Lower lobe of right lung (tissue), 2 donors: ENCODE measurements around the gene PIEZO2. TPM values are rescaled to one million over a fixed set of nuclear protein-coding genes. Genes with fewer than 3 reads are reported as not detected.

Experiments
- ATAC-seq, 2 donors: fragments of 200-7000 bp; cut with Tn5 transposase; one replicate each; pipeline ENCODE4 v1.9.1; 2020 to 2022; ENCODE audit warnings: mild to moderate bottlenecking in 2 of 2, moderate library complexity in 2 of 2
- DNase-seq: peaks from one replicate; pipeline ENCODE4 v3.0.0-alpha.2; 2020
- H3K27ac ChIP-seq: fragments of 200-600 bp; one replicate; pipeline ENCODE4 v1.8.0; 2022
- H3K27me3 ChIP-seq: fragments of 200-600 bp; one replicate; pipeline ENCODE4 v1.8.0; 2022; ENCODE audit warnings: low read depth
- H3K36me3 ChIP-seq: fragments of 200-600 bp; one replicate; pipeline ENCODE4 v1.8.0; 2022; ENCODE audit warnings: mild to moderate bottlenecking
- H3K4me1 ChIP-seq: fragments of 200-600 bp; one replicate; pipeline ENCODE4 v1.8.0; 2022
- H3K4me3 ChIP-seq: fragments of 200-600 bp; one replicate; pipeline ENCODE4 v1.8.0; 2022; ENCODE audit warnings: mild to moderate bottlenecking
- H3K9me3 ChIP-seq: fragments of 200-600 bp; one replicate; pipeline ENCODE4 v1.8.0; 2022
- CTCF ChIP-seq: fragments of 200-600 bp; IDR thresholded peaks from one replicate; pipeline ENCODE4 v1.8.0; 2022; ENCODE audit warnings: antibody characterized with exemption, mild to moderate bottlenecking
- intact Hi-C: fragments of 100-400 bp; cut with DNase I; formaldehyde crosslinking; loops from one replicate; pipeline ENCODE4 v1.11.0; 2022
- total RNA-seq: library from RNA; stranded (reverse); fragmentation: NEBNext Ultra II Directional; extraction: Animal tissue kit (Norgen Biotek cat#: 25700); gene quantifications from one replicate; pipeline ENCODE4 v1.2.1, GENCODE V29; 2021
- donor health status: DM: no; HTN: yes; CAD: no; lungs with severe emphysema.

PIEZO2 gene
- total RNA-seq, 1 donor from 2014 or later, result 11.1 TPM

GRCh38 chr18:11118051-11118766, 31.2 kb downstream of the PIEZO2 start:
- no peak for TF ChIP-seq CTCF
- no peak overlapping the region for H3K27ac ChIP-seq
- no peaks in the 10 kb centered on the region for H3K4me1 ChIP-seq
- H3K36me3 ChIP-seq, result no peaks in the 10 kb centered on the region
- ATAC-seq (no peak), DNase-seq (no peak)
- H3K9me3 ChIP-seq, result no peaks in the 10 kb centered on the region
- H3K4me3 ChIP-seq, result no peak overlapping the region
- intact Hi-C loops, result no loop called here
- H3K27me3 ChIP-seq, result no peaks in the 10 kb centered on the region

- Histone ChIP-seq H3K27me3 (no peaks in the 10 kb centered on the region), H3K4me1 (no peaks in the 10 kb centered on the region), H3K9me3 (no peaks in the 10 kb centered on the region), H3K36me3 (no peaks in the 10 kb centered on the region), H3K4me3 (no peak overlapping the region), H3K27ac (no peak overlapping the region)
- ATAC-seq (no peak), DNase-seq (no peak)
- intact Hi-C loops, result no loop called here
- no peak for TF ChIP-seq CTCF
Observed at GRCh38 chr18:11115276-11115675, 34.1 kb downstream of the PIEZO2 start.

GRCh38 chr18:11114653-11115052, 34.7 kb downstream of the PIEZO2 start:
- H3K4me3 ChIP-seq, result no peak overlapping the region
- H3K27me3 ChIP-seq, result no peaks in the 10 kb centered on the region
- no peaks in the 10 kb centered on the region for H3K36me3 ChIP-seq
- DNase-seq (no peak), ATAC-seq (no peak)
- H3K4me1 ChIP-seq, result no peaks in the 10 kb centered on the region
- intact Hi-C loops, result no loop called here
- no peak overlapping the region for H3K27ac ChIP-seq
- TF ChIP-seq CTCF, result no peak
- H3K9me3 ChIP-seq, result no peaks in the 10 kb centered on the region

GRCh38 chr18:11113937-11114336, 35.4 kb downstream of the PIEZO2 start:
- H3K27me3 ChIP-seq, result no peaks in the 10 kb centered on the region
- no peak for DNase-seq
- no peak overlapping the region for H3K27ac ChIP-seq
- no peaks in the 10 kb centered on the region for H3K4me1 ChIP-seq
- intact Hi-C loops, result no loop called here
- no peaks in the 10 kb centered on the region for H3K36me3 ChIP-seq
- no peak for ATAC-seq
- no peaks in the 10 kb centered on the region for H3K9me3 ChIP-seq
- no peak for TF ChIP-seq CTCF
- no peak overlapping the region for H3K4me3 ChIP-seq

GRCh38 chr18:11113046-11113548, 36.3 kb downstream of the PIEZO2 start:
- H3K4me1 ChIP-seq, result no peaks in the 10 kb centered on the region
- TF ChIP-seq CTCF, result no peak
- DNase-seq (no peak), ATAC-seq (no peak)
- H3K36me3 ChIP-seq, result no peaks in the 10 kb centered on the region
- no peaks in the 10 kb centered on the region for H3K9me3 ChIP-seq
- intact Hi-C loops, result no loop called here
- H3K27ac ChIP-seq, result no peak overlapping the region
- H3K4me3 ChIP-seq, result no peak overlapping the region
- H3K27me3 ChIP-seq, result no peaks in the 10 kb centered on the region
